Ishikawa (cell line): ENCODE results near the gene ZNF341.

Source experiments
- CEBPB ChIP-seq: IDR thresholded peaks from 2 replicates; pipeline ENCODE4 v1.6.1; 2012
- CREB1 ChIP-seq: IDR thresholded peaks from 2 replicates; pipeline ENCODE4 v1.6.1; 2012; ENCODE audit warnings: low read depth
- EGR1 ChIP-seq: IDR thresholded peaks from 2 replicates; pipeline ENCODE4 v1.6.1; 2012
- EP300 ChIP-seq: IDR thresholded peaks from 2 replicates; pipeline ENCODE4 v1.6.1; 2012; ENCODE audit warnings: borderline replicate concordance
- FOXM1 ChIP-seq: IDR thresholded peaks from 2 replicates; pipeline ENCODE4 v1.6.1; 2012; ENCODE audit warnings: low read depth, borderline replicate concordance
- MAX ChIP-seq: IDR thresholded peaks from 2 replicates; pipeline ENCODE4 v1.6.1; 2012
- NFIC ChIP-seq: IDR thresholded peaks from 2 replicates; pipeline ENCODE4 v1.6.1; 2012
- RAD21 ChIP-seq: IDR thresholded peaks from 2 replicates; pipeline ENCODE4 v1.6.1; 2012; ENCODE audit warnings: low read depth
- REST ChIP-seq: IDR thresholded peaks from 2 replicates; pipeline ENCODE4 v1.6.1; 2012; ENCODE audit warnings: low read depth, mild to moderate bottlenecking
- TAF1 ChIP-seq: IDR thresholded peaks from 2 replicates; pipeline ENCODE4 v1.6.1; 2012; ENCODE audit warnings: low read depth, mild to moderate bottlenecking
- TCF12 ChIP-seq: IDR thresholded peaks from 2 replicates; pipeline ENCODE4 v1.6.1; 2012; ENCODE audit warnings: low read depth
- TEAD4 ChIP-seq: IDR thresholded peaks from 2 replicates; pipeline ENCODE4 v1.6.1; 2012
- USF1 ChIP-seq: IDR thresholded peaks from 2 replicates; pipeline ENCODE4 v1.6.1; 2012
- YY1 ChIP-seq: IDR thresholded peaks from 2 replicates; pipeline ENCODE4 v1.6.1; 2012; ENCODE audit warnings: low read depth
- ZBTB7A ChIP-seq: IDR thresholded peaks from 2 replicates; pipeline ENCODE4 v1.6.1; 2012; ENCODE audit warnings: low read depth

Gene ZNF341

GRCh38 chr20:33828326-33828844, 96.6 kb downstream of the ZNF341 start:
- TF ChIP-seq NFIC (no peak), TCF12 (no peak), CEBPB (no peak), REST (no peak), FOXM1 (no peak)

GRCh38 chr20:33828967-33829560, 97.3 kb downstream of the ZNF341 start:
- TF ChIP-seq FOXM1, result no peak
- no peak for TF ChIP-seq ZBTB7A
- no peak for TF ChIP-seq CEBPB
- no peak for TF ChIP-seq TAF1
- TF ChIP-seq YY1, result no peak
- no peak for TF ChIP-seq TEAD4
- TF ChIP-seq RAD21, result no peak
- no peak for TF ChIP-seq NFIC
- TF ChIP-seq EP300, result no peak
- TF ChIP-seq CREB1, result no peak

- TF ChIP-seq TCF12 (no peak), ZBTB7A (no peak), TEAD4 (no peak), FOXM1 (no peak), YY1 (no peak), RAD21 (no peak), CREB1 (no peak), TAF1 (no peak), NFIC (no peak), EP300 (no peak), MAX (no peak)
Measured at GRCh38 chr20:33829636-33830035, 97.8 kb downstream of the ZNF341 start.

- no peak for TF ChIP-seq CEBPB
- TF ChIP-seq USF1, result no peak
- TF ChIP-seq CREB1, result no peak
- TF ChIP-seq ZBTB7A, result no peak
- no peak for TF ChIP-seq MAX
- no peak for TF ChIP-seq RAD21
- TF ChIP-seq REST, result no peak
- no peak for TF ChIP-seq TAF1
- no peak for TF ChIP-seq EGR1
- no peak for TF ChIP-seq TEAD4
- no peak for TF ChIP-seq YY1
- no peak for TF ChIP-seq FOXM1
Measured at GRCh38 chr20:33830371-33830770, 98.6 kb downstream of the ZNF341 start.

GRCh38 chr20:33832103-33832804, 100.5 kb downstream of the ZNF341 start:
- TF ChIP-seq ZBTB7A, result no peak
- TF ChIP-seq EP300, result no peak
- TF ChIP-seq FOXM1, result no peak
- no peak for TF ChIP-seq TCF12
- no peak for TF ChIP-seq MAX
- TF ChIP-seq CREB1, result no peak
- TF ChIP-seq NFIC, result no peak
- no peak for TF ChIP-seq REST
- no peak for TF ChIP-seq CEBPB
- no peak for TF ChIP-seq EGR1
- TF ChIP-seq RAD21, result no peak
- TF ChIP-seq TEAD4, result no peak
- no peak for TF ChIP-seq YY1
- TF ChIP-seq TAF1, result no peak
- TF ChIP-seq USF1, result no peak
